SK-N-SH (cell line): ENCODE results near the gene ACTL6A.

ENCODE experiments used
- TF ChIP-seq, protein P1 (sequence below): fragments of 200-600 bp; sonication (generic); IDR thresholded peaks from 2 replicates; pipeline ENCODE4 v1.6.1; 2017; ENCODE audit warnings: antibody characterized with exemption, mild to moderate bottlenecking, moderate library complexity
- TF ChIP-seq, protein P2 (sequence below): IDR thresholded peaks from 2 replicates; pipeline ENCODE4 v1.4.0; 2012; ENCODE audit warnings: low read depth

DNA sequence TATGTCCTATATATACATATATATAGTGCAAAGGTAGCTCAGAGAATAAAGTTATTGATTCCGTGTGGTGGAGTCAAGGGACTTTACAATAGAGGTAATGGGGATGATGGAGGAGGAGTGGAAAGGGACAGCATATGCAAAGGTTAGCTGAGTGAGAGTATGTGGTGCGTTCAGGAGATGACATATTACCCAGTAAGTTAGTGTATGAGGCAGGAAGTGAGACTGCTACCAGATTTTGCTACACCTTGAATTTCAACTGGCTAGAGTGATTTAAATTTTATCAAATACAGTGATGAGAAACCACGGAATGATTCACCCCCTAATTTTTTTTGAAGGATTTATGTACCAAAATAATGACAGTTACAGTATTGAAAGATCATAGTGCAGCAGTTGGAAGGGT lies 2.8 kb downstream of the ACTL6A start:
- TF ChIP-seq, protein P1, sequence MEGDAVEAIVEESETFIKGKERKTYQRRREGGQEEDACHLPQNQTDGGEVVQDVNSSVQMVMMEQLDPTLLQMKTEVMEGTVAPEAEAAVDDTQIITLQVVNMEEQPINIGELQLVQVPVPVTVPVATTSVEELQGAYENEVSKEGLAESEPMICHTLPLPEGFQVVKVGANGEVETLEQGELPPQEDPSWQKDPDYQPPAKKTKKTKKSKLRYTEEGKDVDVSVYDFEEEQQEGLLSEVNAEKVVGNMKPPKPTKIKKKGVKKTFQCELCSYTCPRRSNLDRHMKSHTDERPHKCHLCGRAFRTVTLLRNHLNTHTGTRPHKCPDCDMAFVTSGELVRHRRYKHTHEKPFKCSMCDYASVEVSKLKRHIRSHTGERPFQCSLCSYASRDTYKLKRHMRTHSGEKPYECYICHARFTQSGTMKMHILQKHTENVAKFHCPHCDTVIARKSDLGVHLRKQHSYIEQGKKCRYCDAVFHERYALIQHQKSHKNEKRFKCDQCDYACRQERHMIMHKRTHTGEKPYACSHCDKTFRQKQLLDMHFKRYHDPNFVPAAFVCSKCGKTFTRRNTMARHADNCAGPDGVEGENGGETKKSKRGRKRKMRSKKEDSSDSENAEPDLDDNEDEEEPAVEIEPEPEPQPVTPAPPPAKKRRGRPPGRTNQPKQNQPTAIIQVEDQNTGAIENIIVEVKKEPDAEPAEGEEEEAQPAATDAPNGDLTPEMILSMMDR, result no peak
- TF ChIP-seq, protein P2, sequence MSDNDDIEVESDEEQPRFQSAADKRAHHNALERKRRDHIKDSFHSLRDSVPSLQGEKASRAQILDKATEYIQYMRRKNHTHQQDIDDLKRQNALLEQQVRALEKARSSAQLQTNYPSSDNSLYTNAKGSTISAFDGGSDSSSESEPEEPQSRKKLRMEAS, result no peak
